ENCODE measurements around the gene NFKBIB. TPM values are rescaled to one million over a fixed set of nuclear protein-coding genes. Genes with fewer than 3 reads are reported as not detected.

Gene NFKBIB
- total RNA-seq, 1 donor from 2014 or later: 21.7 TPM

DNA sequence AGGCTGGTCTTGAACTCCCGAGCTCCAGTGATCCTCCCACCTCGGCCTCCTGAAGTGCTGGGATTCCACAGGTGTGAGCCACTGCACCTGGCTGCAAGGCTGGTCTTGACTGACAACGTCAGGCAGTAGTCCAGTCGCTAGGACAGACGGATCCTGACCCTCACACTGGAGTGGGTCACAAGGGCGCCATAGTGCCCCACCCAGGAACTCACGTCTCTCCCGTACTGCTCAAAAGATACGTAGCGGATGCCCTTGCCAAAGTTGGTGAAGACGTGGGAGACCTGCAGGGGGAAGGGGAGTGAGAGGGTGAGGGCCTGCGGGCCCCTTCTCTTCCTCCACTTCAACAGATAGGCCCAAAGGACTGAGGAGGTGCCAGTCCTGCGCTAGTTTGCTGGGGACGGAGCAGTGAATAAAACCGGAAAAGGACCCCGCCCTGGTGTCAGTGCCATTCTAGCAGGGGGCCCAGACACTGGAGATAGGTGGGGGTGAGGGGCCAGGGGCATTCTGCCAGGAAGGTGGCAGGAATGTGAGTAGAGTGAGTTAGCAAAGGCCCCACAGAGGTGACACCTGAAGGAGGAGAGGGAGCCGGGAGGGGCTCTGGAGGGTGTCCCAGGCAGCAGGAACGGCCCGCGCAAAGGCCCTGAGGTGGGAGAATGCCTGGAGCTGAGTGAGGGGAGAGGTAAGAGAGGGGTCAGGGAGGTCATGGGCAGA lies 42.9 kb downstream of the NFKBIB start:
- Histone ChIP-seq H3K79me2 (ENCODE audit: insufficient read depth, low read length) (no peaks in the 10 kb centered on the region), H4K20me1 (ENCODE audit: insufficient read depth, low read length) (no peaks in the 10 kb centered on the region), H3K4me2 (ENCODE audit: low read length) (no peak overlapping the region), H2AFZ (ENCODE audit: low read depth, low read length) (no peak overlapping the region), H3K27ac (ENCODE audit: low read depth, low read length) (no peak overlapping the region), H3K4me3 (ENCODE audit: insufficient read depth, low read depth, low read length) (no peak overlapping the region), H3K36me3 (ENCODE audit: insufficient read depth, low read length) (no peaks in the 10 kb centered on the region), H3K4me1 (ENCODE audit: insufficient read depth, low read length) (no peaks in the 10 kb centered on the region), H3K9ac (ENCODE audit: low read length) (no peak overlapping the region), H3K27me3 (ENCODE audit: insufficient read depth, low read length) (no peaks in the 10 kb centered on the region), H3K9me3 (ENCODE audit: insufficient read depth, low read depth, low read length) (no peaks in the 10 kb centered on the region)
- TF ChIP-seq EZH2 (IDR thresholded peaks at IDR 0.05; ENCODE audit: insufficient read depth, low read length) (no peak), CTCF (IDR thresholded peaks at IDR 0.05; ENCODE audit: insufficient read depth, low read depth, low read length) (no peak)
- DNase-seq (ENCODE audit: low read depth) (no peak), FAIRE-seq (no peak)
- Mint-ChIP-seq H3K27me3 (ENCODE audit: low read depth, unreplicated experiment) (peaks cover 2% of the 10 kb centered on the region), H3K4me1 (ENCODE audit: low read depth, unreplicated experiment) (peaks cover 2% of the 10 kb centered on the region), H3K4me3 (ENCODE audit: unreplicated experiment) (no peak overlapping the region), H3K9me3 (ENCODE audit: unreplicated experiment) (peaks cover 7% of the 10 kb centered on the region), H3K36me3 (ENCODE audit: low read depth, unreplicated experiment) (peaks cover 14% of the 10 kb centered on the region), H3K27ac (ENCODE audit: unreplicated experiment) (no peak overlapping the region)

DNA sequence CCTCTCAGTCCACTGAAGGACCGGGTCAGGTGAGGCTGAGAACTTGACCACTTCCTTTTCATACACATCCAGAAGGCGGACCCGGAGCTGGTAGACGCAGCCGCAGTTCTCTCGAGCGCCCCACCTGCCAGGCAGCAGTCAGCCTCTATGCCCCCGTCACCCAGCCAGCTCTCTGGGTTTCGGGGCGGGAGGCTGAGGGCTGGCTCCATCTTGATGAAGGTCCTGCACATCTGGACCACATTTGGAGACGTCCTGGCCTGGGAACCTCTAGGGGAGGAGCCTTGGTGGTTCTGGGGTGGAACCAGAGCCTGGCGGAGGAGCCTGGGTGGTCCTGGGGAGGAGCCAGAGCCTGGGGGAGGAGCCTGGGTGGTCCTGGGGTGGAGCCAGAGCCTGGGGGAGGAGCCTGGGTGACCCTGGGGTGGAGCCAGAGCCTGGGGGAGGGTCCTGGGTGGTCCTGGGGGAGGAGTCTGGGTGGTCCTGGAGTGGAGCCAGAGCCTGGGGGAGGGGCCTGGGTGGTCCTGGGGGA lies 45.3 kb downstream of the NFKBIB start:
- no peaks in the 10 kb centered on the region for H3K4me1 Mint-ChIP-seq (ENCODE audit: low read depth, unreplicated experiment)

More for the DNA sequence above, 45.3 kb downstream of the NFKBIB start:
- Mint-ChIP-seq H3K36me3 (ENCODE audit: low read depth, unreplicated experiment) (peaks cover 14% of the 10 kb centered on the region), H3K27ac (ENCODE audit: unreplicated experiment) (no peak overlapping the region), H3K27me3 (ENCODE audit: low read depth, unreplicated experiment) (peaks cover 2% of the 10 kb centered on the region), H3K4me3 (ENCODE audit: unreplicated experiment) (no peak overlapping the region), H3K9me3 (ENCODE audit: unreplicated experiment) (peaks cover 10% of the 10 kb centered on the region)
- H3K4me1 ChIP-seq (ENCODE audit: insufficient read depth, low read length): peaks cover 2% of the 10 kb centered on the region
- DNase-seq (ENCODE audit: low read depth) (no peak), FAIRE-seq (no peak)
- no peaks in the 10 kb centered on the region for H3K36me3 ChIP-seq (ENCODE audit: insufficient read depth, low read length)
- no peak overlapping the region for H3K4me3 ChIP-seq (ENCODE audit: insufficient read depth, low read depth, low read length)
- no peaks in the 10 kb centered on the region for H3K27me3 ChIP-seq (ENCODE audit: insufficient read depth, low read length)
- no peaks in the 10 kb centered on the region for H3K79me2 ChIP-seq (ENCODE audit: insufficient read depth, low read length)
- H3K9ac ChIP-seq (ENCODE audit: low read length): no peak overlapping the region
- H4K20me1 ChIP-seq (ENCODE audit: insufficient read depth, low read length): peaks cover 3% of the 10 kb centered on the region
- TF ChIP-seq EZH2 (IDR thresholded peaks at IDR 0.05; ENCODE audit: insufficient read depth, low read length) (no peak), CTCF (IDR thresholded peaks at IDR 0.05; ENCODE audit: insufficient read depth, low read depth, low read length) (no peak)
- no peak overlapping the region for H2AFZ ChIP-seq (ENCODE audit: low read depth, low read length)
- H3K4me2 ChIP-seq (ENCODE audit: low read length): no peak overlapping the region
- H3K27ac ChIP-seq (ENCODE audit: low read depth, low read length): no peak overlapping the region
- H3K9me3 ChIP-seq (ENCODE audit: insufficient read depth, low read depth, low read length): no peaks in the 10 kb centered on the region
